Osteoblast (primary cell): Measurements from ENCODE around the gene PPP3CA. TPM values are rescaled to one million over a fixed set of nuclear protein-coding genes. Genes with fewer than 3 reads are reported as not detected.

ENCODE experiments used
- DNase-seq: peaks from one replicate; pipeline ENCODE4 v3.0.0; 2011; ENCODE audit warnings: low spot score, mixed read lengths; ENCODE audit not compliant: insufficient read length; ENCODE audit errors: missing footprints
- H2AFZ ChIP-seq: 2 replicates; pipeline ENCODE4 v1.6.0; 2011; ENCODE audit warnings: mild to moderate bottlenecking, low read length
- H3K27ac ChIP-seq: 2 replicates; pipeline ENCODE4 v1.5.1; 2011; ENCODE audit warnings: mild to moderate bottlenecking, low read depth, low read length, moderate library complexity
- H3K27me3 ChIP-seq: 2 replicates; pipeline ENCODE4 v1.6.0; 2012; ENCODE audit warnings: mild to moderate bottlenecking, control low read depth, inconsistent platforms, low read length, moderate library complexity; ENCODE audit not compliant: insufficient read depth
- H3K36me3 ChIP-seq: 2 replicates; pipeline ENCODE4 v1.5.1; 2011; ENCODE audit warnings: mild to moderate bottlenecking, low read length, control low read depth, moderate library complexity; ENCODE audit not compliant: insufficient read depth
- H3K4me1 ChIP-seq: 2 replicates; pipeline ENCODE4 v1.5.1; 2011; ENCODE audit warnings: mild to moderate bottlenecking, low read length, control low read depth, moderate library complexity; ENCODE audit not compliant: insufficient read depth
- H3K4me2 ChIP-seq: 2 replicates; pipeline ENCODE4 v1.6.0; 2011; ENCODE audit warnings: mild to moderate bottlenecking, low read length; ENCODE audit not compliant: insufficient read depth
- H3K4me3 ChIP-seq: fragments of 200-600 bp; sonication (generic); 3 replicates; pipeline ENCODE4 v1.5.1; 2012; ENCODE audit warnings: mild to moderate bottlenecking, low read length, inconsistent platforms; ENCODE audit not compliant: insufficient read depth
- H3K79me2 ChIP-seq: 2 replicates; pipeline ENCODE4 v1.6.0; 2012; ENCODE audit warnings: mild to moderate bottlenecking, low read length, control low read depth, inconsistent platforms; ENCODE audit not compliant: insufficient read depth
- H3K9me3 ChIP-seq: 2 replicates; pipeline ENCODE4 v1.5.1; 2011; ENCODE audit warnings: low read depth, low read length, control low read depth
- H4K20me1 ChIP-seq: 2 replicates; pipeline ENCODE4 v1.6.0; 2012; ENCODE audit warnings: mild to moderate bottlenecking, low read length, control low read depth; ENCODE audit not compliant: insufficient read depth
- total RNA-seq: library from RNA; depleted of rRNA; stranded (reverse); fragments of >200 nt; gene quantifications from 2 replicates; pipeline ENCODE4 v1.2.3, GENCODE V29; 2012
- TF ChIP-seq, protein P1 (sequence below): IDR thresholded peaks from 2 replicates; pipeline ENCODE4 v1.5.1; 2011; ENCODE audit warnings: mild to moderate bottlenecking, low read depth, low read length, moderate library complexity; ENCODE audit errors: extremely low read depth

The PPP3CA gene
- total RNA-seq, 1 donor = 80.0 TPM

DNA sequence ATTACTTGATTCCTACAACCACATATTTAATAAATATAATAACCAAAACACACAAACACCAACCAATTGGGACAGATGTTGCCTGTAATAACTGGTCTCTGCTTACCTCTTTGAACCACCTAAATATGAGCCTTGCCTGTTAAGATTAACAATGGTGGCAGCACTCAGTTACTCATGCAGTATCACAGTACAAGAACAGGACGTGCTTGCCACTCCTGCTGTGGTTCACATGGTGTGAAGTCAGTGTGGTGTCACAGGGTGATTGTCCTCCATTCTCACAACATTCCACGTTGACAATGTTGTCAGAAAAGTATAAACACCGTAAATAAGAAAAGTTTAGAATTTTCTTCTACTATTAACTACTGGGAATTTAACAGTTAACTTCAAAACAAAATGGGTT lies 365.0 kb downstream of the PPP3CA start:
- TF ChIP-seq, protein P1, sequence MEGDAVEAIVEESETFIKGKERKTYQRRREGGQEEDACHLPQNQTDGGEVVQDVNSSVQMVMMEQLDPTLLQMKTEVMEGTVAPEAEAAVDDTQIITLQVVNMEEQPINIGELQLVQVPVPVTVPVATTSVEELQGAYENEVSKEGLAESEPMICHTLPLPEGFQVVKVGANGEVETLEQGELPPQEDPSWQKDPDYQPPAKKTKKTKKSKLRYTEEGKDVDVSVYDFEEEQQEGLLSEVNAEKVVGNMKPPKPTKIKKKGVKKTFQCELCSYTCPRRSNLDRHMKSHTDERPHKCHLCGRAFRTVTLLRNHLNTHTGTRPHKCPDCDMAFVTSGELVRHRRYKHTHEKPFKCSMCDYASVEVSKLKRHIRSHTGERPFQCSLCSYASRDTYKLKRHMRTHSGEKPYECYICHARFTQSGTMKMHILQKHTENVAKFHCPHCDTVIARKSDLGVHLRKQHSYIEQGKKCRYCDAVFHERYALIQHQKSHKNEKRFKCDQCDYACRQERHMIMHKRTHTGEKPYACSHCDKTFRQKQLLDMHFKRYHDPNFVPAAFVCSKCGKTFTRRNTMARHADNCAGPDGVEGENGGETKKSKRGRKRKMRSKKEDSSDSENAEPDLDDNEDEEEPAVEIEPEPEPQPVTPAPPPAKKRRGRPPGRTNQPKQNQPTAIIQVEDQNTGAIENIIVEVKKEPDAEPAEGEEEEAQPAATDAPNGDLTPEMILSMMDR = no peak
- no peak for DNase-seq
- H2AFZ ChIP-seq = no peak overlapping the region
- peaks cover 6% of the 10 kb centered on the region for H3K27me3 ChIP-seq
- no peak overlapping the region for H3K4me3 ChIP-seq
- H4K20me1 ChIP-seq = no peaks in the 10 kb centered on the region
- no peak overlapping the region for H3K4me2 ChIP-seq
- no peaks in the 10 kb centered on the region for H3K36me3 ChIP-seq
- H3K4me1 ChIP-seq = peaks cover 39% of the 10 kb centered on the region
- H3K9me3 ChIP-seq = no peaks in the 10 kb centered on the region
- no peaks in the 10 kb centered on the region for H3K79me2 ChIP-seq
- no peak overlapping the region for H3K27ac ChIP-seq

DNA sequence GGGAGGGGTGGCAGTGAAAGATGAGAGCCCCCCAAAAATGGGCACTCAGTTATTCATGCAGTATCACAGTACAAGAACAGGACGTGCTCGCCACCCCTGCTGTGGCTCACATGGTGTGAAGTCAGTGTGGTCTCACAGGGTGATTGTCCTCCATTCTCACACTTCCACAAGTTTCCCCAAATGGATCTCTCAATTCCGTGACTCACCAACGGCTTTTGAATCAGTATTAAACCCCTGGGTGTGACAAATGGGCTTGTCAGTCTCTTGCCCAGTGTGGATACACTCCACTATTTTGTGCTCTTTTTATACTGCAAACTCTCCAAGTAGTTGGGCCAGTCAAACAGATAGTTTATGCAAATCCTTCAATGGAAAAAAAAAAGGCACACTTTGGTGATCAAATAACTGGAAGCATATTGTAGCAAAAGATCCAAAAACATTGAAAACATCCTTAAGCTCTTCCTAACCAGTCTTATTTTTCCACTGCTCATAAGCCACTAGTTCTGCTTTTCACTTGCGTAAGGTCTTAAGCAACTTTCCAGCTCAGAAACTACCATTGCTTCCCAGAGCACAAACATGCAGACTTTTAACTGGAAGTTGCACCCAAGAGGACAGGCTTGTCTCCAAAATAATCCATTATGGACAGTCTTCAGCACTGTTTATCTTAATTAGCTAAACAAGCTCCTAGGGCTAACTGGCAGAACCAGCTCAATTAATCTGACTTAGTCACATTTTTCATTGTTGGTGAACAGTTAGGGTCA lies 365.7 kb downstream of the PPP3CA start:
- H3K9me3 ChIP-seq = no peaks in the 10 kb centered on the region
- no peaks in the 10 kb centered on the region for H3K79me2 ChIP-seq
- no peak overlapping the region for H3K27ac ChIP-seq
- no peak for DNase-seq
- H3K4me3 ChIP-seq = no peak overlapping the region
- peaks cover 9% of the 10 kb centered on the region for H3K27me3 ChIP-seq
- no peaks in the 10 kb centered on the region for H3K36me3 ChIP-seq
- TF ChIP-seq, protein P1 = no peak
- no peak overlapping the region for H2AFZ ChIP-seq
- H4K20me1 ChIP-seq = no peaks in the 10 kb centered on the region
- H3K4me1 ChIP-seq = peaks cover 38% of the 10 kb centered on the region
- H3K4me2 ChIP-seq = no peak overlapping the region

DNA sequence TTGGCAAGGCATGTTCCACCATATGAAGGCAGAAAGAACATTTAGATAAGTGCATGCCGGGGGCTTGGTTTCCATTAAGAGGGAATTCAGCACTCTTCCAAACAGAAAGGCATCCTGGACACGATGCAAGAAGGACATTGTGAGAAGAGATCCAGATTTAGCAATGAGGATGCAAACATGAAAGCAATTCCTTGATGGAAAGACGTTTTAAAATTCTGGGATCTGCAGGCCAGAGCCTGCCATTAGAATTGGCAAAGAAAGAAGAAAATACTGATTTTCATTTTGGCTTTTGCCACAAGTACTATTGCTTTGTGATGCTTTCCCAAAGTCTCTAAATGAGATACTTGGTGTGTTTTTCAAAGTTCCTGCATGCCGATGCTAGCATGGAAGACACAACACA lies 367.6 kb downstream of the PPP3CA start:
- Histone ChIP-seq H2AFZ (no peak overlapping the region), H3K36me3 (no peaks in the 10 kb centered on the region), H4K20me1 (no peaks in the 10 kb centered on the region), H3K9me3 (no peaks in the 10 kb centered on the region), H3K79me2 (no peaks in the 10 kb centered on the region), H3K4me1 (peaks cover 23% of the 10 kb centered on the region), H3K27me3 (peaks cover 9% of the 10 kb centered on the region), H3K27ac (no peak overlapping the region), H3K4me3 (no peak overlapping the region), H3K4me2 (no peak overlapping the region)
- DNase-seq = no peak
- TF ChIP-seq, protein P1 = no peak

DNA sequence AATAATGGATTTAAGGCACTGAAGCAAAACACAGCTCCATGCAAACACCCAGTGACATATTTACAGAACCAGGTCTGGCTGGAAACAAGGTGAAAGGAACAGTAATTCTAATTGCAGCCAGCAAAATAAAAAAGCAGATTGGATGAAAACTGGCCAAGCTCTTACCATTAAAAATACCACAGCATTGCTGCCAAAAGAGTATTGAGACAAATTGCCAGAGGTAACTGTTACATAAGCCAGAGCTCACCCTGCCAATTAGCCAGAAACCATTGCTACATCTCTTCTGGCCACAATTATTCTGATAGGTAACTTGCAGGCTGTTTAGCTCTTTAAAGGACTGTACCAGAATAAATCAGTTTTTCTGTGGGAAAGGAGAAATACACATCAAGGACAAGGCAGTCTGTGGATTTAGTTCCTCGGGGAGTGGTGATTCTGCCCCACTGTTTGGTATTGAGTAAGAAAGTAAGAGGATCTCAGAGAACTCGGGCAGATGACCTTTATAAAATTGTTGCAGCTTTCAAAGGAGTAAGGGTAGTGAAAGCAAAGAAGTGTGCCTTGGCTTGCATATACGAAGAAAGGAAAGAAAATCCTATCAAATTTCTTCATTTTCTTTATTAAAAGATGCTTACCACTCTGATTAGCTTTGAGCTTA lies 369.5 kb downstream of the PPP3CA start:
- DNase-seq = no peak
- Histone ChIP-seq H2AFZ (no peak overlapping the region), H3K4me1 (peaks cover 10% of the 10 kb centered on the region), H3K79me2 (no peaks in the 10 kb centered on the region), H3K4me2 (no peak overlapping the region), H3K36me3 (no peaks in the 10 kb centered on the region), H3K27ac (no peak overlapping the region), H3K9me3 (no peaks in the 10 kb centered on the region), H4K20me1 (no peaks in the 10 kb centered on the region), H3K27me3 (peaks cover 9% of the 10 kb centered on the region), H3K4me3 (no peak overlapping the region)
- TF ChIP-seq, protein P1 = no peak
